Peyer's patch (tissue), 4 donors: ENCODE measurements around the gene GPR107. TPM values are rescaled to one million over a fixed set of nuclear protein-coding genes. Genes with fewer than 3 reads are reported as not detected.

ENCODE experiments used
- DNase-seq, 3 donors: peaks; one replicate each; pipeline ENCODE4 v3.0.0-alpha.2; 2017 to 2019
- H3K27ac ChIP-seq, 4 donors: fragments of 200-600 bp; sonication (generic); one replicate each; pipeline ENCODE4 v1.5.1; 2016 to 2019
- H3K27me3 ChIP-seq, 2 donors: fragments of 200-600 bp; sonication (generic); one replicate each; pipeline ENCODE4 v1.5.1; 2019
- H3K36me3 ChIP-seq, 3 donors: fragments of 200-600 bp; sonication (generic); one replicate each; pipeline ENCODE4 v1.5.1; 2016 to 2019
- H3K4me1 ChIP-seq, 4 donors: fragments of 200-600 bp; sonication (generic); one replicate each; pipeline ENCODE4 v1.5.1; 2016 to 2019
- H3K4me3 ChIP-seq, 4 donors: fragments of 200-600 bp; sonication (generic); 1 replicate in 3 of 4; 2 replicates in 1 of 4; pipeline ENCODE4 v1.5.1; 2016 to 2019; ENCODE audit warnings: mild to moderate bottlenecking in 1 of 4
- H3K9me3 ChIP-seq, 4 donors: fragments of 200-600 bp; sonication (generic); one replicate each; pipeline ENCODE4 v1.5.1; 2016 to 2019; ENCODE audit warnings: mild to moderate bottlenecking in 1 of 4
- CTCF ChIP-seq, 6 experiments: fragments of 450-650 bp in 4 of 6; fragments of 200-600 bp in 2 of 6; sonication (generic) in 1 of 6; IDR thresholded peaks; one replicate each; pipeline ENCODE4 v1.5.1; 2017 to 2019; ENCODE audit warnings: antibody characterized with exemption in 6 of 6, mild to moderate bottlenecking in 3 of 6, moderate library complexity in 1 of 6
- POLR2A ChIP-seq, 2 donors: fragments of 450-650 bp; IDR thresholded peaks; one replicate each; pipeline ENCODE4 v1.5.1; 2017; ENCODE audit warnings: antibody characterized with exemption in 2 of 2, mild to moderate bottlenecking in 2 of 2, moderate library complexity in 2 of 2
- total RNA-seq, 4 donors: library from RNA; depleted of rRNA; stranded (reverse); fragments of >200 nt; gene quantifications; one replicate each; pipeline ENCODE4 v1.1.0, GENCODE V29; 2016

The GPR107 gene
- total RNA-seq, 4 donors from 2014 or later, result 16.6 to 29.0 (median 22.3) TPM

GRCh38 chr9:130144703-130145102 is 91.0 kb downstream of the GPR107 start:
- no peak for DNase-seq
- Histone ChIP-seq H3K27ac (no peak overlapping the region), H3K4me3 (no peak overlapping the region), H3K9me3 (no peaks in the 10 kb centered on the region), H3K4me1 (peaks cover 0 to 10% (median 0%) of the 10 kb centered on the region in 4 donors), H3K36me3 (no peaks in the 10 kb centered on the region), H3K27me3 (no peaks in the 10 kb centered on the region)
- no peak for TF ChIP-seq POLR2A (IDR thresholded peaks at IDR 0.05)
- no peak for TF ChIP-seq CTCF (IDR thresholded peaks at IDR 0.05)

GRCh38 chr9:130145658-130146057 is 92.0 kb downstream of the GPR107 start:
- Histone ChIP-seq H3K9me3 (no peaks in the 10 kb centered on the region), H3K27me3 (no peaks in the 10 kb centered on the region), H3K36me3 (no peaks in the 10 kb centered on the region), H3K4me1 (peaks cover 0 to 10% (median 0%) of the 10 kb centered on the region in 4 donors), H3K27ac (no peak overlapping the region), H3K4me3 (no peak overlapping the region)
- no peak for DNase-seq
- TF ChIP-seq CTCF (IDR thresholded peaks at IDR 0.05) (no peak), POLR2A (IDR thresholded peaks at IDR 0.05) (no peak)

- Histone ChIP-seq H3K4me1 (peaks cover 0 to 10% (median 0%) of the 10 kb centered on the region in 4 donors), H3K9me3 (no peaks in the 10 kb centered on the region), H3K27me3 (no peaks in the 10 kb centered on the region), H3K36me3 (no peaks in the 10 kb centered on the region), H3K4me3 (no peak overlapping the region), H3K27ac (no peak overlapping the region)
- TF ChIP-seq CTCF (IDR thresholded peaks at IDR 0.05) (no peak), POLR2A (IDR thresholded peaks at IDR 0.05) (no peak)
- DNase-seq, result no peak
Measured at GRCh38 chr9:130147198-130147597, 93.5 kb downstream of the GPR107 start.

GRCh38 chr9:130147910-130148309 is 94.2 kb downstream of the GPR107 start:
- no peak for DNase-seq

GRCh38 chr9:130149031-130149430 is 95.3 kb downstream of the GPR107 start:
- H3K4me1 ChIP-seq, result peaks cover 0 to 9% (median 0%) of the 10 kb centered on the region in 4 donors
- DNase-seq, result no peak
- TF ChIP-seq POLR2A (IDR thresholded peaks at IDR 0.05) (no peak), CTCF (IDR thresholded peaks at IDR 0.05) (no peak)
- H3K27me3 ChIP-seq, result no peaks in the 10 kb centered on the region
- no peaks in the 10 kb centered on the region for H3K36me3 ChIP-seq
- H3K27ac ChIP-seq, result no peak overlapping the region
- no peaks in the 10 kb centered on the region for H3K9me3 ChIP-seq
- no peak overlapping the region for H3K4me3 ChIP-seq

More at GRCh38 chr9:130147910-130148309, 94.2 kb downstream of the GPR107 start:
- no peaks in the 10 kb centered on the region for H3K27me3 ChIP-seq
- H3K36me3 ChIP-seq, result no peaks in the 10 kb centered on the region
- H3K4me1 ChIP-seq, result peaks cover 0 to 10% (median 0%) of the 10 kb centered on the region in 4 donors
- H3K9me3 ChIP-seq, result no peaks in the 10 kb centered on the region
- H3K27ac ChIP-seq, result no peak overlapping the region
- no peak for TF ChIP-seq CTCF (IDR thresholded peaks at IDR 0.05)
- no peak for TF ChIP-seq POLR2A (IDR thresholded peaks at IDR 0.05)
- no peak overlapping the region for H3K4me3 ChIP-seq
